CD4-positive, alpha-beta T cell (primary cell): ENCODE results near the gene PICALM. TPM values are rescaled to one million over a fixed set of nuclear protein-coding genes. Genes with fewer than 3 reads are reported as not detected.

Experiments
- ATAC-seq: fragments of 200-7000 bp; cut with Tn5 transposase; one replicate; pipeline ENCODE4 v1.10.0; 2022; ENCODE audit warnings: mild to moderate bottlenecking; ENCODE audit not compliant: poor library complexity
- CTCF ChIA-PET: fragments of 350-600 bp; sonication (Branson Sonifier 250); formaldehyde crosslinking; loops from one replicate; lab custom pipeline; 2021; ENCODE audit warnings: antibody characterized with exemption, inconsistent platforms; lab: Charles Lee
- POLR2A ChIA-PET: fragments of 350-600 bp; sonication (Branson Sonifier 250); formaldehyde crosslinking; loops from one replicate; lab custom pipeline; 2021; ENCODE audit warnings: antibody characterized with exemption, inconsistent platforms; lab: Charles Lee
- DNase-seq, 14 experiments: peaks; one replicate each; pipeline ENCODE4 v3.0.0-alpha.2; 2013 to 2020; ENCODE audit warnings: mixed read lengths in 2 of 14
- H3K27ac ChIP-seq, 2 donors: one replicate each; pipeline versions ENCODE4 v1.5.1 to v1.7.0; 2013; ENCODE audit warnings: low read length in 2 of 2, low read depth in 1 of 2, mild to moderate bottlenecking in 1 of 2
- H3K27me3 ChIP-seq, 2 experiments: 1 replicate in 1 of 2; 2 replicates in 1 of 2; pipeline versions ENCODE4 v1.6.1 to v1.7.0; 2013; ENCODE audit warnings: low read length in 2 of 2, control low read depth in 1 of 2, mild to moderate bottlenecking in 1 of 2, moderate library complexity in 1 of 2; ENCODE audit not compliant: insufficient read depth in 2 of 2, control insufficient read depth in 1 of 2
- H3K36me3 ChIP-seq: one replicate; pipeline ENCODE4 v1.6.1; 2013; ENCODE audit warnings: low read length, control low read depth; ENCODE audit not compliant: insufficient read depth
- H3K4me1 ChIP-seq: one replicate; pipeline ENCODE4 v1.6.1; 2013; ENCODE audit warnings: low read length, control low read depth; ENCODE audit not compliant: insufficient read depth
- H3K4me3 ChIP-seq: one replicate; pipeline ENCODE4 v1.5.1; 2013; ENCODE audit warnings: mild to moderate bottlenecking, low read length, moderate library complexity
- H3K9me3 ChIP-seq, 2 experiments: 1 replicate in 1 of 2; 2 replicates in 1 of 2; pipeline versions ENCODE4 v1.6.1 to v1.7.0; 2013; ENCODE audit warnings: low read length in 2 of 2, mild to moderate bottlenecking in 2 of 2, control low read depth in 1 of 2, moderate library complexity in 1 of 2; ENCODE audit not compliant: control insufficient read depth in 1 of 2, insufficient read depth in 1 of 2
- H3K27ac Mint-ChIP-seq: one replicate; pipeline ENCODE4 v1.8.0; 2020; ENCODE audit warnings: mixed read lengths
- H3K27me3 Mint-ChIP-seq: one replicate; pipeline ENCODE4 v1.8.0; 2021; ENCODE audit warnings: mixed read lengths
- H3K36me3 Mint-ChIP-seq: one replicate; pipeline ENCODE4 v1.8.0; 2021; ENCODE audit warnings: low read depth, mixed read lengths
- H3K4me1 Mint-ChIP-seq: one replicate; pipeline ENCODE4 v1.8.0; 2021; ENCODE audit warnings: low read depth, mixed read lengths
- H3K4me3 Mint-ChIP-seq: one replicate; pipeline ENCODE4 v1.8.0; 2020; ENCODE audit warnings: mild to moderate bottlenecking, mixed read lengths
- H3K9me3 Mint-ChIP-seq: one replicate; pipeline ENCODE4 v1.8.0; 2020; ENCODE audit warnings: mixed read lengths
- CTCF ChIP-seq: fragments of 200-600 bp; IDR thresholded peaks from one replicate; pipeline ENCODE4 v1.8.0; 2022; ENCODE audit warnings: antibody characterized with exemption, mild to moderate bottlenecking
- intact Hi-C, 2 experiments: fragments of 100-400 bp; cut with DNase I in 1 of 2; cut with micrococcal nuclease in 1 of 2; formaldehyde crosslinking; loops; one replicate each; pipeline versions ENCODE4 v1.15.1 to v1.9.0; 2023 to 2025; cut with DNase I, micrococcal nuclease
- polyA plus RNA-seq, 2 donors: library from polyadenylated mRNA; unstranded; fragments of 120-200 nt; gene quantifications; one replicate each; pipeline ENCODE4 v1.2.1, GENCODE V29; 2013
- total RNA-seq, 174 experiments: library from RNA in 2 of 174; stranded (reverse) in 2 of 174; gene quantifications; one replicate each; pipeline ENCODE4 v1.2.3 and lab custom pipeline; 2021 to 2026

Gene PICALM
- 10 to 100 TPM; 73.3 to 77.3 TPM for total RNA-seq
- 84.5 TPM for polyA plus RNA-seq (2013, experiment 1 of 2)
- polyA plus RNA-seq (2013, experiment 2 of 2): 96.6 TPM
- 103 to 328 (median 157) reads per million in 172 experiments for total RNA-seq (lab: John Stamatoyannopoulos, UW)

DNA sequence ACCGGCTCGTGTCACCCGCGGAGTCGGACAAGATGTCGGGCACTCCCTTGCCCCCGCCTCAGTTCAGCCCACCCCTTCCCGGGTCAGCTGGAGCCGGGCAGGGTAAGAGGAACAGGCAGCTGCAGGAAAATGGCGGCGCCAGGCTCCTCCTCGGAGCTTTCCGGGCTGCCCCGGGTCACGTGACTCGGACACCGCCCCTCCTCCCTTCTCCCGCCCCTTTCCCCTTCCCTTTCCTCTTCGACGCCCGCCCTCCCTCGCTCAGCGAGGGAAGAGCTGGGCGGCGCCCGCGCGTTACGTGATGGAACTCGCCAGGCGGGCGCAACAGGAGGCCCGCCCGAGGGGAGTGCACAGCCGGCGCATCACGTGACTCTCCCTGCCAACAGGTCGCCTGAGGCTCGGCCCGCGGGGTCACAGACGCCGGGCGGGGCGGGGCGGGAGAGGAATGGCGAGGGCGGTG lies at the start of gene PICALM:
Gene PICALM (minus strand): TSS at position 134 of the 457 bp plus-strand sequence. CDS start 304 bp downstream, outside the sequence.
- Mint-ChIP-seq H3K9me3 (no peaks in the 10 kb centered on the region), H3K27ac (peak within 1 kb of the TSS; percentile 82), H3K27me3 (no peaks in the 10 kb centered on the region), H3K4me1 (peaks cover 41% of the 10 kb centered on the region), H3K4me3 (peak within 1 kb of the TSS; percentile 87), H3K36me3 (peaks cover 14% of the 10 kb centered on the region)
- H3K4me1 ChIP-seq: peaks cover 21% of the 10 kb centered on the region
- no peaks in the 10 kb centered on the region for H3K9me3 ChIP-seq
- H3K36me3 ChIP-seq: no peaks in the 10 kb centered on the region
- H3K27me3 ChIP-seq: no peaks in the 10 kb centered on the region
- DNase-seq: peak; percentile 92 to 100 (median 96)
- H3K4me3 ChIP-seq: peak within 1 kb of the TSS; percentile 80
- CTCF ChIA-PET: interaction anchor here (0.8 to 6.3 kb wide), 7 partner anchors 13 to 222 kb away, joined by 3 to 42 read pairs (median 4); partner anchors contain the start of gene CCDC83
- POLR2A ChIA-PET: interaction anchor here (0.6 to 3.8 kb wide), 29 partner anchors 9 to 1349 kb away, joined by 3 to 27 read pairs (median 4); partner anchors contain the start of genes CCDC83, DLG2, EED and TMEM126B
- intact Hi-C loops: loop anchor here (1.0 to 10.0 kb wide), 9 partner anchors 8 to 442 kb away; partner anchors contain the start of genes CREBZF (in 1 of the 2), DLG2 (in 1 of the 2), EED (in 1 of the 2) and TMEM126B (in 1 of the 2)
- peak within 1 kb of the TSS; percentile 75 to 92 for H3K27ac ChIP-seq
- TF ChIP-seq CTCF: no peak
- peak; percentile 91 for ATAC-seq

DNA sequence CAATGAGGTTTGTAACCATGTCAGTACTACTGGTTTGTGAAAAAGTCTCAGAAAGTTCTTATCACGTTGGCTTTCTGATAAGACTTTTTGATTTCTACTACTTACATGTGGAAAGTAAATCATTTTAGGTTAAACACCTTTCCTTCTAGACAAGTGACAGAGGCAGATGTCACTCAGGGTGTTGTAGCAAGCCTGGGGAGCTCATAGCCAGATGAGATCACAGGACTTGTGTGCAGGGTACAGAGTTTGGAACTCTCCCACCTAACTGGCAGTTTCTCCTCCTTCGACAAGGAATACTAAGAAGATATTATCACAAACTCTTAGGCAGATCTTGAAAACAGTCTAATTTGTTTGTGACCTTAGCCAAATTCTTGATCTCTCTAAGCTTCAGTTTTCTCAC lies 49.4 kb upstream of the PICALM start:
- ATAC-seq: no peak
- H3K36me3 ChIP-seq: no peaks in the 10 kb centered on the region
- DNase-seq: no peak
- ChIA-PET CTCF (interaction anchor here (1.0 kb wide), 1 partner anchor 89 kb away, joined by 3 read pairs; no protein-coding TSS in a partner anchor), POLR2A (interaction anchor here (2.8 kb wide), 1 partner anchor 49 kb away, joined by 8 read pairs; the partner anchor contains the start of gene PICALM)
- H3K4me1 ChIP-seq: peaks cover 11% of the 10 kb centered on the region
- no peaks in the 10 kb centered on the region for H3K27me3 Mint-ChIP-seq
- H3K4me3 Mint-ChIP-seq: no peak overlapping the region
- no peaks in the 10 kb centered on the region for H3K9me3 Mint-ChIP-seq
- H3K4me3 ChIP-seq: no peak overlapping the region
- H3K27ac Mint-ChIP-seq: no peak overlapping the region
- H3K4me1 Mint-ChIP-seq: peaks cover 13% of the 10 kb centered on the region
- TF ChIP-seq CTCF: no peak
- no peaks in the 10 kb centered on the region for H3K9me3 ChIP-seq
- intact Hi-C loops: no loop called here
- H3K36me3 Mint-ChIP-seq: no peaks in the 10 kb centered on the region
- H3K27me3 ChIP-seq: no peaks in the 10 kb centered on the region
- no peak overlapping the region for H3K27ac ChIP-seq

DNA sequence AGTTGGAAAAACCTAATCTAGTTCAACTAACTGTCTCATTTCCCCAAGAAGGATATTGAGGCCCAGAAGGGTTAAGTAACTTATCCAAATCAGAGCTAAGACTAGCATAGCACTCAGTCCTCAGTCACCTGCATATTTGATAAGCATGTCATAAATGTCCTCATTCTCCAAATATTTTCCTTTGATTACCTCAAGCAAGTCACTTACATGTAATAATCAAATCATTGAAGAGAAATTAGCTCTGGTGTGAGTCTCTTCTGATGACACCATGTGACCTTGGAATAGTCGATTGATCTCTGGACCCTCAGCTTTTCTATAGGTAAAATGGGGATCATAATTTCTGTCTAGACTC lies 48.8 kb upstream of the PICALM start:
- Mint-ChIP-seq H3K4me3 (no peak overlapping the region), H3K36me3 (no peaks in the 10 kb centered on the region), H3K4me1 (peaks cover 13% of the 10 kb centered on the region), H3K27me3 (no peaks in the 10 kb centered on the region), H3K9me3 (no peaks in the 10 kb centered on the region), H3K27ac (no peak overlapping the region)
- ChIA-PET POLR2A (interaction anchor here (2.8 kb wide), 1 partner anchor 49 kb away, joined by 8 read pairs; the partner anchor contains the start of gene PICALM), CTCF (interaction anchor here (1.0 kb wide), 1 partner anchor 90 kb away, joined by 3 read pairs; no protein-coding TSS in a partner anchor)
- no peak for ATAC-seq
- Histone ChIP-seq H3K27me3 (no peaks in the 10 kb centered on the region), H3K27ac (no peak overlapping the region), H3K4me1 (peaks cover 11% of the 10 kb centered on the region), H3K9me3 (no peaks in the 10 kb centered on the region), H3K4me3 (no peak overlapping the region), H3K36me3 (no peaks in the 10 kb centered on the region)
- intact Hi-C loops: no loop called here
- no peak for TF ChIP-seq CTCF
- DNase-seq: no peak
